Stomach (tissue), 4 donors: ENCODE results near the gene C16orf54.

ENCODE experiments used
- CTCF ChIP-seq, 7 experiments: fragments of 450-650 bp in 4 of 7; fragments of 200-600 bp in 3 of 7; sonication (generic) in 3 of 7; IDR thresholded peaks; one replicate each; pipeline ENCODE4 v1.5.1; 2016 to 2019; ENCODE audit warnings: antibody characterized with exemption in 7 of 7, control low read depth in 2 of 7, mild to moderate bottlenecking in 1 of 7
- EP300 ChIP-seq: sonication (generic); formaldehyde crosslinking; IDR thresholded peaks from one replicate; pipeline ENCODE4 v1.6.1; 2017; ENCODE audit warnings: antibody characterized with exemption
- POLR2A ChIP-seq, 4 donors: fragments of 450-650 bp; IDR thresholded peaks; one replicate each; pipeline ENCODE4 v1.6.1; 2016; ENCODE audit warnings: antibody characterized with exemption in 4 of 4, control low read depth in 2 of 4, mild to moderate bottlenecking in 1 of 4, moderate library complexity in 1 of 4
- POLR2AphosphoS5 ChIP-seq, 3 donors: sonication (generic); formaldehyde crosslinking; IDR thresholded peaks; one replicate each; pipeline ENCODE4 v1.6.1; 2016; ENCODE audit warnings: antibody characterized with exemption in 3 of 3

GRCh38 chr16:29760567-29761279, 14.9 kb upstream of the C16orf54 start:
- TF ChIP-seq POLR2AphosphoS5 (IDR thresholded peaks at IDR 0.05) = no peak
- TF ChIP-seq CTCF (IDR thresholded peaks at IDR 0.05) = no peak
- TF ChIP-seq EP300 = no peak
- no peak for TF ChIP-seq POLR2A (IDR thresholded peaks at IDR 0.05)
